H9 (cell line): ENCODE measurements around the gene VAV2. TPM values are rescaled to one million over a fixed set of nuclear protein-coding genes. Genes with fewer than 3 reads are reported as not detected.
A peak's percentile ranks its signal among the peaks of the same experiment; 100 is the strongest.

ENCODE experiments used
- DNase-seq: peaks from one replicate; pipeline ENCODE4 v3.0.0-alpha.2; 2017
- H2AFZ ChIP-seq: one replicate; pipeline ENCODE4 v1.6.1; 2013; ENCODE audit warnings: mild to moderate bottlenecking, low read length, control low read depth, moderate library complexity
- H2AK5ac ChIP-seq: 2 replicates; pipeline ENCODE4 v1.6.1; 2013; ENCODE audit warnings: low read length, control low read depth, mixed read lengths; ENCODE audit not compliant: insufficient read length
- H2BK120ac ChIP-seq: one replicate; pipeline ENCODE4 v1.6.1; 2013; ENCODE audit warnings: low read depth, mild to moderate bottlenecking, low read length, control low read depth, inconsistent platforms; ENCODE audit not compliant: poor library complexity, severe bottlenecking
- H2BK12ac ChIP-seq: 2 replicates; pipeline ENCODE4 v1.6.1; 2013; ENCODE audit warnings: low read length, control low read depth, mixed read lengths, low read depth; ENCODE audit not compliant: insufficient read length
- H2BK15ac ChIP-seq: 2 replicates; pipeline ENCODE4 v1.6.1; 2013; ENCODE audit warnings: low read depth, low read length, control low read depth
- H2BK20ac ChIP-seq: one replicate; pipeline ENCODE4 v1.6.1; 2013; ENCODE audit warnings: low read depth, mild to moderate bottlenecking, low read length, control low read depth, inconsistent platforms; ENCODE audit not compliant: poor library complexity, severe bottlenecking
- H2BK5ac ChIP-seq: 2 replicates; pipeline ENCODE4 v1.6.1; 2013; ENCODE audit warnings: low read length, control low read depth, mixed read lengths; ENCODE audit not compliant: insufficient read length
- H3K14ac ChIP-seq: 2 replicates; pipeline ENCODE4 v1.6.1; 2013; ENCODE audit warnings: low read length, control low read depth; ENCODE audit not compliant: insufficient read depth
- H3K18ac ChIP-seq: 2 replicates; pipeline ENCODE4 v1.6.1; 2013; ENCODE audit warnings: low read depth, mild to moderate bottlenecking, mixed read lengths, low read length, control low read depth; ENCODE audit not compliant: insufficient read length
- H3K23ac ChIP-seq: 2 replicates; pipeline ENCODE4 v1.6.1; 2013; ENCODE audit warnings: low read length, control low read depth, mixed read lengths, low read depth; ENCODE audit not compliant: insufficient read length
- H3K23me2 ChIP-seq: 2 replicates; pipeline ENCODE4 v1.6.1; 2013; ENCODE audit warnings: low read depth, mild to moderate bottlenecking, mixed read lengths, low read length, control low read depth; ENCODE audit not compliant: insufficient read length, poor library complexity, severe bottlenecking
- H3K27ac ChIP-seq: 2 replicates; pipeline ENCODE4 v1.5.1; 2013; ENCODE audit warnings: low read length, control low read depth, mixed read lengths, low read depth; ENCODE audit not compliant: insufficient read length
- H3K27me3 ChIP-seq: 2 replicates; pipeline ENCODE4 v1.6.1; 2013; ENCODE audit warnings: low read length, control low read depth, inconsistent platforms; ENCODE audit not compliant: insufficient read depth
- H3K4ac ChIP-seq: 2 replicates; pipeline ENCODE4 v1.6.1; 2013; ENCODE audit warnings: low read depth, mild to moderate bottlenecking, control low read depth, inconsistent platforms, low read length, moderate library complexity
- H3K4me1 ChIP-seq: 2 replicates; pipeline ENCODE4 v1.6.1; 2013; ENCODE audit warnings: low read length, control low read depth, inconsistent platforms; ENCODE audit not compliant: insufficient read depth
- H3K4me2 ChIP-seq: 2 replicates; pipeline ENCODE4 v1.6.1; 2013; ENCODE audit warnings: low read length, control low read depth, mixed read lengths; ENCODE audit not compliant: insufficient read length, insufficient read depth
- H3K56ac ChIP-seq: 2 replicates; pipeline ENCODE4 v1.6.1; 2013; ENCODE audit warnings: low read depth, mild to moderate bottlenecking, mixed read lengths, low read length, control low read depth; ENCODE audit not compliant: insufficient read length
- H3K79me1 ChIP-seq: 2 replicates; pipeline ENCODE4 v1.6.1; 2013; ENCODE audit warnings: low read depth, mild to moderate bottlenecking, moderate library complexity, low read length, control low read depth, inconsistent platforms; ENCODE audit not compliant: insufficient read depth, poor library complexity, severe bottlenecking
- H3K79me2 ChIP-seq: 2 replicates; pipeline ENCODE4 v1.6.1; 2013; ENCODE audit warnings: low read length, control low read depth, inconsistent platforms; ENCODE audit not compliant: insufficient read depth
- H3K9ac ChIP-seq: 2 replicates; pipeline ENCODE4 v1.6.1; 2013; ENCODE audit warnings: low read length, control low read depth, mixed read lengths; ENCODE audit not compliant: insufficient read length; ENCODE audit errors: extremely low read depth
- H3K9me3 ChIP-seq: one replicate; pipeline ENCODE4 v1.6.1; 2013; ENCODE audit warnings: low read depth, low read length, inconsistent platforms; ENCODE audit not compliant: control insufficient read depth
- H3T11ph ChIP-seq: one replicate; pipeline ENCODE4 v1.6.1; 2013; ENCODE audit warnings: mild to moderate bottlenecking, low read length, control low read depth, inconsistent platforms
- H4K20me1 ChIP-seq: one replicate; pipeline ENCODE4 v1.6.1; 2013; ENCODE audit not compliant: control insufficient read depth, insufficient read length, insufficient read depth
- H4K5ac ChIP-seq: 2 replicates; pipeline ENCODE4 v1.6.1; 2013; ENCODE audit warnings: low read depth, mild to moderate bottlenecking, mixed read lengths, low read length, control low read depth; ENCODE audit not compliant: insufficient read length
- H4K8ac ChIP-seq: replicated peaks from 2 replicates; pipeline ENCODE4 v1.6.1; 2013; ENCODE audit warnings: low read length, control low read depth, mixed read lengths, low read depth; ENCODE audit not compliant: insufficient read length
- H4K91ac ChIP-seq: 2 replicates; pipeline ENCODE4 v1.6.1; 2013; ENCODE audit warnings: low read depth, mild to moderate bottlenecking, moderate library complexity, mixed read lengths, low read length, control low read depth; ENCODE audit not compliant: insufficient read length
- H3K27ac Mint-ChIP-seq, 3 experiments: 2 replicates in 2 of 3; 3 replicates in 1 of 3; pipeline ENCODE4 v1.8.0; 2020 to 2021; ENCODE audit warnings: mixed read lengths in 3 of 3, mild to moderate bottlenecking in 1 of 3, moderate library complexity in 1 of 3
- H3K27me3 Mint-ChIP-seq: 2 replicates; pipeline ENCODE4 v1.8.0; 2021; ENCODE audit warnings: low read depth, mild to moderate bottlenecking, moderate library complexity, mixed read lengths
- H3K36me3 Mint-ChIP-seq, 3 experiments: 2 replicates in 2 of 3; 3 replicates in 1 of 3; pipeline ENCODE4 v1.8.0; 2020 to 2021; ENCODE audit warnings: low read depth in 3 of 3, mixed read lengths in 3 of 3; ENCODE audit not compliant: insufficient read depth in 1 of 3
- H3K4me1 Mint-ChIP-seq, 2 experiments: 2 replicates each; pipeline ENCODE4 v1.8.0; 2020; ENCODE audit warnings: mixed read lengths in 2 of 2
- H3K4me3 Mint-ChIP-seq, 2 experiments: 2 replicates in 1 of 2; 3 replicates in 1 of 2; pipeline ENCODE4 v1.8.0; 2020 to 2021; ENCODE audit warnings: mild to moderate bottlenecking in 2 of 2, mixed read lengths in 2 of 2, moderate library complexity in 1 of 2
- H3K9me3 Mint-ChIP-seq, 2 experiments: 2 replicates in 1 of 2; 3 replicates in 1 of 2; pipeline ENCODE4 v1.8.0; 2020; ENCODE audit warnings: mild to moderate bottlenecking in 2 of 2, mixed read lengths in 2 of 2, moderate library complexity in 1 of 2
- CTCF ChIP-seq: fragments of 200-600 bp; sonication (generic); conservative IDR thresholded peaks from 3 replicates; pipeline ENCODE4 v1.8.0; 2021; ENCODE audit warnings: antibody characterized with exemption, mild to moderate bottlenecking
- WGBS: extraction: QIAGEN DNeasy Blood & Tissue Kit; methylation state at CpG from one replicate; pipeline ENCODE4 v1.1.7; 2013; ENCODE audit warnings: missing lambda C conversion rate, low lambda C conversion rate, mixed read lengths; ENCODE audit not compliant: insufficient read length; ENCODE audit errors: extremely low coverage; 5-methylcytosine and 5-hydroxymethylcytosine counted together
- total RNA-seq: library from RNA; stranded (reverse); gene quantifications from 2 replicates; pipeline ENCODE4 v1.2.1, GENCODE V29; 2021

The VAV2 gene
- total RNA-seq, 1 experiment from 2014 or later = 58.7 TPM

- Histone ChIP-seq H3K4ac (no peak overlapping the region), H2BK5ac (no peak overlapping the region), H3K56ac (no peak overlapping the region), H3K27ac (no peak overlapping the region), H2BK120ac (no peak overlapping the region), H2AFZ (no peak overlapping the region), H3K23me2 (no peaks in the 10 kb centered on the region), H4K5ac (no peak overlapping the region), H3K18ac (no peak overlapping the region), H3K4me1 (no peaks in the 10 kb centered on the region; the same call in 1 of the 2 replicates), H3K79me1 (no peaks in the 10 kb centered on the region), H2BK20ac (no peak overlapping the region), H3K79me2 (no peaks in the 10 kb centered on the region), H2BK12ac (no peak overlapping the region), H2BK15ac (no peak overlapping the region), H4K8ac (no peak overlapping the region), H3T11ph (no peak overlapping the region), H3K27me3 (no peaks in the 10 kb centered on the region), H3K4me2 (no peak overlapping the region), H3K23ac (no peak overlapping the region), H3K14ac (no peak overlapping the region), H4K91ac (no peak overlapping the region), H4K20me1 (no peaks in the 10 kb centered on the region), H3K9me3 (no peaks in the 10 kb centered on the region), H2AK5ac (no peak overlapping the region), H3K9ac (no peak overlapping the region)
- Mint-ChIP-seq H3K27ac (no peak overlapping the region), H3K27me3 (peaks cover 7% of the 10 kb centered on the region; the same call in 1 of the 2 replicates), H3K4me1 (peaks cover 3 to 6% of the 10 kb centered on the region in 2 experiments; a peak in 1 of 4 replicates), H3K4me3 (no peak overlapping the region), H3K9me3 (no peaks in the 10 kb centered on the region), H3K36me3 (peaks cover 0 to 2% (median 0%) of the 10 kb centered on the region in 3 experiments; a peak in 1 of 7 replicates)
- WGBS = no CpG with 5 or more reads among the region's 19 CpGs
- DNase-seq = peak; percentile 28
- TF ChIP-seq CTCF = peak; percentile 44; the same call in 2 of the 3 replicates
These were observed 262.4 kb downstream of the VAV2 start for GRCh38 chr9:133729617-133730281.
